CD14-positive monocyte (primary cell): ENCODE data around the gene CDH6. TPM values are rescaled to one million over a fixed set of nuclear protein-coding genes. Genes with fewer than 3 reads are reported as not detected.

ENCODE experiments used
- DNase-seq, 3 donors: peaks; one replicate each; pipeline ENCODE4 v3.0.0-alpha.2; 2011 to 2022
- H2AFZ ChIP-seq: 2 replicates; pipeline ENCODE4 v1.6.0; 2012; ENCODE audit warnings: mild to moderate bottlenecking, low read depth, low read length, inconsistent platforms; ENCODE audit not compliant: insufficient read depth, poor library complexity, severe bottlenecking
- H3K27ac ChIP-seq, 2 donors: 1 replicate in 1 of 2; 2 replicates in 1 of 2; pipeline ENCODE4 v1.5.1; 2012 to 2013; ENCODE audit warnings: low read length in 2 of 2, control low read depth in 1 of 2, inconsistent platforms in 1 of 2, low read depth in 1 of 2, mild to moderate bottlenecking in 1 of 2
- H3K27me3 ChIP-seq, 2 donors: one replicate each; pipeline versions ENCODE4 v1.6.0 to v1.6.1; 2011 to 2013; ENCODE audit warnings: low read length in 2 of 2; ENCODE audit not compliant: control insufficient read depth in 2 of 2, insufficient read depth in 2 of 2
- H3K36me3 ChIP-seq, 2 donors: replicated peaks in 1 of 2; 1 replicate in 1 of 2; 2 replicates in 1 of 2; pipeline versions ENCODE4 v1.5.1 to v1.6.1; 2012 to 2013; ENCODE audit warnings: low read length in 2 of 2, control low read depth in 1 of 2, inconsistent platforms in 1 of 2, mild to moderate bottlenecking in 1 of 2; ENCODE audit not compliant: insufficient read depth in 2 of 2, control insufficient read depth in 1 of 2
- H3K4me1 ChIP-seq, 2 donors: 1 replicate in 1 of 2; 2 replicates in 1 of 2; pipeline versions ENCODE4 v1.5.1 to v1.6.1; 2012 to 2013; ENCODE audit warnings: low read length in 2 of 2, control low read depth in 1 of 2, inconsistent platforms in 1 of 2, mild to moderate bottlenecking in 1 of 2, moderate library complexity in 1 of 2; ENCODE audit not compliant: insufficient read depth in 2 of 2, control insufficient read depth in 1 of 2
- H3K4me2 ChIP-seq: replicated peaks from 2 replicates; pipeline ENCODE3; 2012; ENCODE audit warnings: low read length, moderate library complexity, mild to moderate bottlenecking; ENCODE audit not compliant: poor library complexity, severe bottlenecking; ENCODE audit errors: extremely low read depth
- H3K4me3 ChIP-seq, 3 experiments: fragments of 200-600 bp in 1 of 3; sonication (generic) in 1 of 3; replicated peaks in 1 of 3; 1 replicate in 2 of 3; 2 replicates in 1 of 3; pipeline ENCODE4 v1.5.1; 2011 to 2013; ENCODE audit warnings: low read length in 3 of 3, mild to moderate bottlenecking in 3 of 3, control low read depth in 2 of 3, low read depth in 2 of 3, inconsistent platforms in 1 of 3, moderate library complexity in 1 of 3
- H3K79me2 ChIP-seq: 2 replicates; pipeline ENCODE4 v1.6.0; 2012; ENCODE audit warnings: mild to moderate bottlenecking, control low read depth, inconsistent platforms, low read length, moderate library complexity; ENCODE audit not compliant: insufficient read depth
- H3K9ac ChIP-seq: 2 replicates; pipeline ENCODE4 v1.6.0; 2017; ENCODE audit warnings: low read length, mild to moderate bottlenecking; ENCODE audit not compliant: insufficient read depth, poor library complexity, severe bottlenecking
- H3K9me3 ChIP-seq, 2 donors: replicated peaks in 1 of 2; 1 replicate in 1 of 2; 2 replicates in 1 of 2; pipeline versions ENCODE4 v1.5.1 to v1.6.1; 2012 to 2013; ENCODE audit warnings: low read length in 2 of 2, control low read depth in 1 of 2; ENCODE audit not compliant: control insufficient read depth in 1 of 2, insufficient read depth in 1 of 2
- H4K20me1 ChIP-seq: 2 replicates; pipeline ENCODE4 v1.6.0; 2012; ENCODE audit warnings: mild to moderate bottlenecking, low read length, control low read depth, moderate library complexity; ENCODE audit not compliant: insufficient read depth
- H3K27ac Mint-ChIP-seq, 7 donors: one replicate each; pipeline ENCODE4 v1.8.0; 2020; ENCODE audit warnings: mild to moderate bottlenecking in 7 of 7, mixed read lengths in 7 of 7, moderate library complexity in 6 of 7, inconsistent platforms in 2 of 7
- H3K27me3 Mint-ChIP-seq, 3 donors: one replicate each; pipeline ENCODE4 v1.8.0; 2021 to 2022; ENCODE audit warnings: low read depth in 3 of 3, mild to moderate bottlenecking in 3 of 3, mixed read lengths in 3 of 3, moderate library complexity in 3 of 3, inconsistent platforms in 1 of 3
- H3K36me3 Mint-ChIP-seq, 2 donors: one replicate each; pipeline ENCODE4 v1.8.0; 2020; ENCODE audit warnings: mixed read lengths in 2 of 2, inconsistent platforms in 1 of 2, mild to moderate bottlenecking in 1 of 2
- H3K4me1 Mint-ChIP-seq: one replicate; pipeline ENCODE4 v1.8.0; 2020; ENCODE audit warnings: mild to moderate bottlenecking, mixed read lengths
- H3K4me3 Mint-ChIP-seq, 2 donors: one replicate each; pipeline ENCODE4 v1.8.0; 2020; ENCODE audit warnings: mild to moderate bottlenecking in 2 of 2, mixed read lengths in 2 of 2, moderate library complexity in 1 of 2
- H3K9me3 Mint-ChIP-seq, 7 donors: one replicate each; pipeline ENCODE4 v1.8.0; 2020 to 2022; ENCODE audit warnings: mixed read lengths in 7 of 7, mild to moderate bottlenecking in 6 of 7, moderate library complexity in 6 of 7, inconsistent platforms in 2 of 7
- CTCF ChIP-seq: fragments of 200-600 bp; IDR thresholded peaks from one replicate; pipeline ENCODE4 v1.8.0; 2022; ENCODE audit warnings: antibody characterized with exemption, mild to moderate bottlenecking
- WGBS: methylation state at CpG from one replicate; pipeline ENCODE4 v1.1.5; 2013; ENCODE audit warnings: missing lambda C conversion rate; ENCODE audit not compliant: insufficient coverage; 5-methylcytosine and 5-hydroxymethylcytosine counted together
- intact Hi-C, 2 donors: fragments of 100-400 bp; cut with micrococcal nuclease; formaldehyde crosslinking; loops; one replicate each; pipeline versions ENCODE4 v1.15.0 to v1.15.1; 2023
- polyA plus RNA-seq, 3 donors: library from polyadenylated mRNA; depleted of rRNA in 1 of 3; unstranded in 2 of 3; stranded (reverse) in 1 of 3; fragments of 300-500 nt in 2 of 3; fragments of >200 nt in 1 of 3; fragmentation: Illumina TruSeq in 2 of 3; gene quantifications; 1 replicate in 2 of 3; 2 replicates in 1 of 3; pipeline ENCODE4 v1.2.3, GENCODE V29; 2012 to 2021

CDH6 gene
- polyA plus RNA-seq, 3 donors: not detected

GRCh38 chr5:31187591-31187990, 5.9 kb upstream of the CDH6 start:
- no peaks in the 10 kb centered on the region for H3K36me3 Mint-ChIP-seq
- Histone ChIP-seq H3K4me3 (no peak overlapping the region), H3K4me1 (no peaks in the 10 kb centered on the region), H3K27me3 (peaks cover 20 to 22% of the 10 kb centered on the region in 2 donors), H3K9me3 (no peaks in the 10 kb centered on the region), H3K27ac (no peak overlapping the region), H3K4me2 (no peak overlapping the region), H3K9ac (no peak overlapping the region), H2AFZ (no peak overlapping the region), H4K20me1 (no peaks in the 10 kb centered on the region), H3K79me2 (no peaks in the 10 kb centered on the region), H3K36me3 (no peaks in the 10 kb centered on the region)
- intact Hi-C loops: no loop called here
- DNase-seq: no peak
- peaks cover 0 to 2% (median 0%) of the 10 kb centered on the region in 7 donors for H3K9me3 Mint-ChIP-seq
- no peaks in the 10 kb centered on the region for H3K4me1 Mint-ChIP-seq
- H3K4me3 Mint-ChIP-seq: no peak overlapping the region
- WGBS: 0% methylated on average over 1 of the region's 7 CpGs
- H3K27me3 Mint-ChIP-seq: peaks cover 12 to 37% (median 14%) of the 10 kb centered on the region in 3 donors
- TF ChIP-seq CTCF: no peak
- no peak overlapping the region for H3K27ac Mint-ChIP-seq

GRCh38 chr5:31192442-31192841, 1.0 kb upstream of the CDH6 start:
- Histone ChIP-seq H3K27me3 (peaks cover 59 to 69% of the 10 kb centered on the region in 2 donors), H2AFZ (no peak overlapping the region), H3K4me3 (no peak overlapping the region)

More at GRCh38 chr5:31192442-31192841, 1.0 kb upstream of the CDH6 start:
- H3K9me3 ChIP-seq: peaks cover 0 to 22% of the 10 kb centered on the region in 2 donors
- H3K9me3 Mint-ChIP-seq: peaks cover 0 to 17% (median 4%) of the 10 kb centered on the region in 7 donors
- H3K4me1 ChIP-seq: no peaks in the 10 kb centered on the region
- no CpG with 5 or more reads among the region's 1 CpG for WGBS
- H3K27me3 Mint-ChIP-seq: peaks cover 47 to 74% (median 54%) of the 10 kb centered on the region in 3 donors
- intact Hi-C loops: no loop called here
- H4K20me1 ChIP-seq: no peaks in the 10 kb centered on the region
- no peak for TF ChIP-seq CTCF
- H3K4me2 ChIP-seq: no peak overlapping the region
- H3K4me3 Mint-ChIP-seq: peak overlapping the region in 1 of 2 donors; percentile 80
- no peak overlapping the region for H3K27ac Mint-ChIP-seq
- no peaks in the 10 kb centered on the region for H3K79me2 ChIP-seq
- peaks cover 12% of the 10 kb centered on the region for H3K4me1 Mint-ChIP-seq
- H3K36me3 Mint-ChIP-seq: peaks cover 0 to 2% of the 10 kb centered on the region in 2 donors
- no peaks in the 10 kb centered on the region for H3K36me3 ChIP-seq
- H3K9ac ChIP-seq: no peak overlapping the region
- no peak overlapping the region for H3K27ac ChIP-seq
- no peak for DNase-seq
